ENCODE results near the gene PCDHA6.
"Not testable (repeated sequence)": the region's sequence is repeated elsewhere in the genome, so short reads cannot be mapped to it uniquely, and the experiment has no call there.

The PCDHA6 gene, protein sequence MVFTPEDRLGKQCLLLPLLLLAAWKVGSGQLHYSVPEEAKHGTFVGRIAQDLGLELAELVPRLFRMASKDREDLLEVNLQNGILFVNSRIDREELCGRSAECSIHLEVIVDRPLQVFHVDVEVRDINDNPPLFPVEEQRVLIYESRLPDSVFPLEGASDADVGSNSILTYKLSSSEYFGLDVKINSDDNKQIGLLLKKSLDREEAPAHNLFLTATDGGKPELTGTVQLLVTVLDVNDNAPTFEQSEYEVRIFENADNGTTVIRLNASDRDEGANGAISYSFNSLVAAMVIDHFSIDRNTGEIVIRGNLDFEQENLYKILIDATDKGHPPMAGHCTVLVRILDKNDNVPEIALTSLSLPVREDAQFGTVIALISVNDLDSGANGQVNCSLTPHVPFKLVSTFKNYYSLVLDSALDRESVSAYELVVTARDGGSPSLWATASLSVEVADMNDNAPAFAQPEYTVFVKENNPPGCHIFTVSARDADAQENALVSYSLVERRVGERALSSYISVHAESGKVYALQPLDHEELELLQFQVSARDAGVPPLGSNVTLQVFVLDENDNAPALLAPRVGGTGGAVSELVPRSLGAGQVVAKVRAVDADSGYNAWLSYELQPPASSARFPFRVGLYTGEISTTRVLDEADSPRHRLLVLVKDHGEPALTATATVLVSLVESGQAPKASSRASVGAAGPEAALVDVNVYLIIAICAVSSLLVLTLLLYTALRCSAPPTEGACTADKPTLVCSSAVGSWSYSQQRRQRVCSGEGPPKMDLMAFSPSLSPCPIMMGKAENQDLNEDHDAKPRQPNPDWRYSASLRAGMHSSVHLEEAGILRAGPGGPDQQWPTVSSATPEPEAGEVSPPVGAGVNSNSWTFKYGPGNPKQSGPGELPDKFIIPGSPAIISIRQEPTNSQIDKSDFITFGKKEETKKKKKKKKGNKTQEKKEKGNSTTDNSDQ

DNA sequence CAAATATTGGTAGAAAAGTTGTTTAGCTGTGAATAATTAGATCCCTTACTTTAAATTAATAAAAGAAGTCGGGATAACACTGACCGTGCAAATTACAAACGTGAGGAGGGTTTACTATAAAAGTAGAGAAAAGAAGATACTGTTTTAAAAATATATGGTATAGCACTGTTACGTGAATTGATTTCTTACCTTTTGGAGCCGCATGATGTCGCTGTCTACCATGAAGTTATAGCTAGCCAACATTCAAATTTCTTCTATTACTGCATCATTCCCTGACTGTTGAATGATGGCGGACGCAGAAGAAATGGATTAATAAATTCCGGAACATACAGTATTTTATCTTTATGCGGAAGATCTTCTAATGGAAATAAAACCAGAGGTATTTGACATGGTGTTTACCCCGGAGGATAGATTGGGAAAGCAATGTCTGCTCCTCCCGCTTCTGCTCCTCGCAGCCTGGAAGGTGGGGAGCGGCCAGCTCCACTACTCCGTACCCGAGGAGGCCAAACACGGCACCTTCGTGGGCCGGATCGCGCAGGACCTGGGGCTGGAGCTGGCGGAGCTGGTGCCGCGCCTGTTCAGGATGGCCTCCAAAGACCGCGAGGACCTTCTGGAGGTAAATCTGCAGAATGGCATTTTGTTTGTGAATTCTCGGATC, at the start of gene PCDHA6:
Gene PCDHA6, plus strand, starts transcription at position 257 of the 658 bp plus-strand sequence. Its CDS starts 132 bp downstream, at position 389.
- Mint-ChIP-seq H3K9me3 (peaks cover 52% of the 10 kb centered on the region), H3K4me3 (peak within 1 kb of the TSS; percentile 86 to 93 (median 91)), H3K4me1 (peaks cover 10% of the 10 kb centered on the region), H3K27ac (peak within 1 kb of the TSS; percentile 80 to 96 (median 93)), H3K36me3 (ENCODE audit: low read depth) (peaks cover 79% of the 10 kb centered on the region), H3K27me3 (ENCODE audit: low read depth) (no peaks in the 10 kb centered on the region)
- TF ChIP-seq, protein P1, sequence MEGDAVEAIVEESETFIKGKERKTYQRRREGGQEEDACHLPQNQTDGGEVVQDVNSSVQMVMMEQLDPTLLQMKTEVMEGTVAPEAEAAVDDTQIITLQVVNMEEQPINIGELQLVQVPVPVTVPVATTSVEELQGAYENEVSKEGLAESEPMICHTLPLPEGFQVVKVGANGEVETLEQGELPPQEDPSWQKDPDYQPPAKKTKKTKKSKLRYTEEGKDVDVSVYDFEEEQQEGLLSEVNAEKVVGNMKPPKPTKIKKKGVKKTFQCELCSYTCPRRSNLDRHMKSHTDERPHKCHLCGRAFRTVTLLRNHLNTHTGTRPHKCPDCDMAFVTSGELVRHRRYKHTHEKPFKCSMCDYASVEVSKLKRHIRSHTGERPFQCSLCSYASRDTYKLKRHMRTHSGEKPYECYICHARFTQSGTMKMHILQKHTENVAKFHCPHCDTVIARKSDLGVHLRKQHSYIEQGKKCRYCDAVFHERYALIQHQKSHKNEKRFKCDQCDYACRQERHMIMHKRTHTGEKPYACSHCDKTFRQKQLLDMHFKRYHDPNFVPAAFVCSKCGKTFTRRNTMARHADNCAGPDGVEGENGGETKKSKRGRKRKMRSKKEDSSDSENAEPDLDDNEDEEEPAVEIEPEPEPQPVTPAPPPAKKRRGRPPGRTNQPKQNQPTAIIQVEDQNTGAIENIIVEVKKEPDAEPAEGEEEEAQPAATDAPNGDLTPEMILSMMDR (IDR thresholded peaks at IDR 0.05; ENCODE audit: unreplicated experiment in 3 of 3): peak; percentile 43 to 49 (median 47)

DNA sequence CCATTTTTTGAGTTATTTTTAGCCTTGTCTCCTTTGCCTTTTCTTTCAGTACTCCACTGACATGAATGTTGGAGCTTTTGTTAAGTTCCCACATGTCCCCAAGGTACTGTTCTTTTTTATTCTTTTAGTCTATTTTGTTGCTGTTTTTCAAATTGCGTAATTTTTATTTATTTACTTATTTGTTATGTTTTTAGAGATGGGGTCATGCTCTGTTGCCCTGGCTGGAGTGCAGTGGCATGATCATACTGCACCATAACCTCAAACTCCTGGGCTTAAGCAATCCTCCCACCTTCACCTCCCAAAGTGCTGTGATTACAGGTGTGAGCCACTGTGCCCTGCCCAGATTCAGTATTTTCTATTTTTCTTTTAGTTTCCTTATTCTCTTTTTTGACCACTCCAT, 47.2 kb upstream of the PCDHA6 start:
- H3K27ac Mint-ChIP-seq: no peak overlapping the region
- H3K27me3 Mint-ChIP-seq (ENCODE audit: low read depth): no peaks in the 10 kb centered on the region
- H3K4me1 Mint-ChIP-seq: no peaks in the 10 kb centered on the region
- peaks cover 9% of the 10 kb centered on the region for H3K36me3 Mint-ChIP-seq (ENCODE audit: low read depth)
- no peak overlapping the region for H3K4me3 Mint-ChIP-seq
- H3K9me3 Mint-ChIP-seq: peaks cover 74% of the 10 kb centered on the region
- TF ChIP-seq, protein P1 (IDR thresholded peaks at IDR 0.05; ENCODE audit: unreplicated experiment in 3 of 3): no peak

DNA sequence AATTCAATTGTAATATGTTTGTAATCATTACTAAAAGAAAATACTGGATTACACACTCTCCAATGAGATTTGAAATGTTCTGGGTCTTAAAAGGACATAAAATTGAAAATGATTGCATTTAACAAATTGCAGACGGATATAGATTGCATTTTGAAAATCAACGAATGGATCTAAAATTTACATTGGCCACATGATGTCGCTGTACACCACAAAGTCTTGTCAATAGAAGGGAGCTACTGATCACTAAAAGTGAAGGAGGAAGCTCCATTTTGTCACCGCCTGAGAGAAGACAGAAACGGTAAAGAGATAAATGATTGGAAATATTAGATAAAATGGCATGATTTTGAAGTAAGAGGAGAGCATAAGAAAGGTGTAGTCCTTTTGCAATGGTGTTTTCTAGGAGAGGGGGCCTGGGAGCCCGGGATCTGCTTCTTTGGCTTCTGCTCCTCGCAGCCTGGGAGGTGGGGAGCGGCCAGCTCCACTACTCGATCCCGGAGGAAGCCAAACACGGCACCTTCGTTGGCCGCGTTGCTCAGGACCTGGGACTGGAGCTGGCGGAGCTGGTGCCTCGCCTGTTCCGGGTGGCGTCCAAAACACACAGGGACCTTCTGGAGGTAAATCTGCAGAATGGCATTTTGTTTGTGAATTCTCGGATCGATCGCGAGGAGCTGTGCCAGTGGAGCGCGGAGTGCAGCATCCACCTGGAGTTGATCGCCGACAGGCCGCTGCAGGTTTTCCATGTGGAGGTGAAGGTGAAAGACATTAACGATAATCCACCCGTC, 41.7 kb upstream of the PCDHA6 start, which contains the start of gene PCDHA1:
Gene PCDHA1, plus strand, starts transcription at position 236 of the 782 bp plus-strand sequence.
- no peak within 1 kb of the TSS for H3K27ac Mint-ChIP-seq
- peaks cover 52% of the 10 kb centered on the region for H3K9me3 Mint-ChIP-seq
- TF ChIP-seq, protein P1 (IDR thresholded peaks at IDR 0.05; ENCODE audit: unreplicated experiment in 3 of 3): no peak
- H3K27me3 Mint-ChIP-seq (ENCODE audit: low read depth): no peaks in the 10 kb centered on the region
- no peak within 1 kb of the TSS for H3K4me3 Mint-ChIP-seq
- H3K36me3 Mint-ChIP-seq (ENCODE audit: low read depth): peaks cover 15% of the 10 kb centered on the region
- no peaks in the 10 kb centered on the region for H3K4me1 Mint-ChIP-seq

DNA sequence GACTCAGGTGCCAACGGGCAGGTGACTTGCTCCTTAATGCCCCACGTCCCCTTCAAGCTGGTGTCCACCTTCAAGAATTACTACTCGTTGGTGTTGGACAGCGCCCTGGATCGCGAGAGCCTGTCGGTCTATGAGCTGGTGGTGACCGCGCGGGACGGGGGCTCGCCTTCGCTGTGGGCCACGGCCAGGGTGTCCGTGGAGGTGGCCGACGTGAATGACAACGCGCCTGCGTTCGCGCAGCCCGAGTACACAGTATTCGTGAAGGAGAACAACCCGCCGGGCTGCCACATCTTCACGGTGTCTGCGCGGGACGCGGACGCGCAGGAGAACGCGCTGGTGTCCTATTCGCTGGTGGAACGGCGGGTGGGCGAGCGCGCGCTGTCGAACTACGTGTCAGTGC, 40.3 kb upstream of the PCDHA6 start:
- peaks cover 54% of the 10 kb centered on the region for H3K9me3 Mint-ChIP-seq
- H3K4me1 Mint-ChIP-seq; H3K4me3 Mint-ChIP-seq; H3K27me3 Mint-ChIP-seq (ENCODE audit: low read depth); H3K27ac Mint-ChIP-seq: not testable (repeated sequence)
- H3K36me3 Mint-ChIP-seq (ENCODE audit: low read depth): peaks cover 15% of the 10 kb centered on the region

DNA sequence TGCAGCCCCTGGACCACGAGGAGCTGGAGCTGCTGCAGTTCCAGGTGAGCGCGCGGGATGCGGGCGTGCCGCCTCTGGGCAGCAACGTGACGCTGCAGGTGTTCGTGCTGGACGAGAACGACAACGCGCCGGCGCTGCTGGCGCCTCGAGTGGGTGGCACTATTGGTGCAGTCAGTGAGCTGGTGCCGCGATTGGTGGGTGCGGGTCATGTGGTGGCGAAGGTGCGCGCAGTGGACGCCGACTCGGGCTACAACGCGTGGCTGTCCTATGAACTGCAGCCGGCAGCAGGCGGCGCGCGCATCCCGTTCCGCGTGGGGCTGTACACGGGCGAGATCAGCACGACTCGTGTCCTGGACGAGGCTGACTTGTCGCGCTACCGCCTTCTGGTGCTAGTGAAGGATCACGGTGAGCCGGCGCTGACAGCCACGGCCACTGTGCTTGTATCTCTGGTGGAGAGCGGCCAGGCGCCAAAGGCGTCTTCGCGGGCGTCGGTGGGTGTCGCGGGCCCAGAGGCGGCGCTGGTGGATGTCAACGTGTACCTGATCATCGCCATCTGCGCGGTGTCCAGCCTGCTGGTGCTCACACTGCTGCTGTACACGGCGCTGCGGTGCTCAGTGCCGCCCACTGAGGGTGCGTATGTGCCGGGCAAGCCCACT, 39.8 kb upstream of the PCDHA6 start:
- not testable (repeated sequence) for H3K4me1 Mint-ChIP-seq; H3K27ac Mint-ChIP-seq; H3K27me3 Mint-ChIP-seq (ENCODE audit: low read depth); H3K4me3 Mint-ChIP-seq
- H3K36me3 Mint-ChIP-seq (ENCODE audit: low read depth): peaks cover 16% of the 10 kb centered on the region
- H3K9me3 Mint-ChIP-seq: peaks cover 54% of the 10 kb centered on the region

DNA sequence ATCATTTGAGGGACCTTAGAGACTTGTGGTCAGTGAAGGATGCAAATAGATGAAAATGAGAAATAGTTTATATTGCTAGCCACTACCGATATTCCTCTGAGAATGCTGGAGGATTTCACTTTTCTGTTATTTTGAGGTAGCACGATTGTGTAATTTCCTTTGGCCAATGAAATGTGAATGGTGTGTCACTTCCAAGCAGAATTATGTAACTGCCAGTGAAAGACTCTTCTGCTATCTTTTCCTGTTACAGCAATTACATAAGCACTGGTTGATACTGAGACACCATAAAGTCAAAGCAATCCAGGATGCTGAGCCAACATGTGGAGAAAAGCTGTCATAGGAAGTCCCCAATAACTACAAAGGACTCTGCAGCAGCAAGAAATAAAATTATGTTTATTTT, 36.7 kb upstream of the PCDHA6 start:
- Mint-ChIP-seq H3K9me3 (peaks cover 61% of the 10 kb centered on the region), H3K4me3 (no peak overlapping the region), H3K36me3 (ENCODE audit: low read depth) (peaks cover 32% of the 10 kb centered on the region), H3K27ac (no peak overlapping the region), H3K27me3 (ENCODE audit: low read depth) (no peaks in the 10 kb centered on the region), H3K4me1 (no peaks in the 10 kb centered on the region)
- TF ChIP-seq, protein P1 (IDR thresholded peaks at IDR 0.05; ENCODE audit: unreplicated experiment in 3 of 3): no peak

Measured in nephron (organoid).